HepG2 (cell line): Measurements from ENCODE around the gene APOL2. TPM values are rescaled to one million over a fixed set of nuclear protein-coding genes. Genes with fewer than 3 reads are reported as not detected.
A peak's percentile ranks its signal among the peaks of the same experiment; 100 is the strongest.
"Not testable (repeated sequence)": the region's sequence is repeated elsewhere in the genome, so short reads cannot be mapped to it uniquely, and the experiment has no call there.

Source experiments
- AHDC1 ChIP-seq: sonication (generic); formaldehyde crosslinking; IDR thresholded peaks from 2 replicates; pipeline ENCODE4 v1.5.1; 2020; ENCODE audit warnings: mild to moderate bottlenecking, missing genetic modification reagents, borderline replicate concordance
- BRD4 ChIP-seq: sonication (generic); formaldehyde crosslinking; IDR thresholded peaks from 2 replicates; pipeline ENCODE4 v1.4.0; 2020; ENCODE audit warnings: missing genetic modification reagents
- HDAC1 ChIP-seq: sonication (generic); formaldehyde crosslinking; IDR thresholded peaks from 2 replicates; pipeline ENCODE4 v1.5.1; 2020; ENCODE audit warnings: mild to moderate bottlenecking, missing genetic modification reagents
- HOXA3 ChIP-seq: sonication (generic); formaldehyde crosslinking; IDR thresholded peaks from 2 replicates; pipeline ENCODE4 v1.5.0; 2020; ENCODE audit warnings: missing genetic modification reagents
- IRF2 ChIP-seq: IDR thresholded peaks from 2 replicates; pipeline ENCODE4 v1.6.1; 2018; ENCODE audit warnings: missing genetic modification reagents, missing compliant biosample characterization
- RXRA ChIP-seq: sonication (generic); formaldehyde crosslinking; IDR thresholded peaks from 2 replicates; pipeline ENCODE4 v1.5.1; 2020; ENCODE audit warnings: missing genetic modification reagents
- SNAPC2 ChIP-seq: sonication (generic); formaldehyde crosslinking; IDR thresholded peaks from 2 replicates; pipeline ENCODE4 v1.8.1; 2022; ENCODE audit warnings: mild to moderate bottlenecking, missing genetic modification reagents
- SOX6 ChIP-seq, 2 experiments: fragments of 450-650 bp in 1 of 2; sonication (generic) in 1 of 2; formaldehyde crosslinking in 1 of 2; IDR thresholded peaks; 2 replicates each; pipeline versions ENCODE4 v1.4.0 to v1.6.1; 2017 to 2020; ENCODE audit warnings: antibody characterized with exemption in 1 of 2, mild to moderate bottlenecking in 1 of 2, missing genetic modification reagents in 1 of 2
- TEAD3 ChIP-seq: optimal IDR thresholded peaks from 2 replicates; pipeline ENCODE3; 2016; ENCODE audit warnings: borderline replicate concordance
- ZBTB38 ChIP-seq: sonication (generic); formaldehyde crosslinking; IDR thresholded peaks from 2 replicates; pipeline ENCODE4 v1.5.1; 2020; ENCODE audit warnings: mild to moderate bottlenecking, missing genetic modification reagents
- ZBTB7A ChIP-seq: sonication (generic); formaldehyde crosslinking; IDR thresholded peaks from 2 replicates; pipeline ENCODE4 v1.8.0; 2022; ENCODE audit warnings: mild to moderate bottlenecking, missing genetic modification reagents
- ZNF296 ChIP-seq: sonication (generic); formaldehyde crosslinking; conservative IDR thresholded peaks from 2 replicates; pipeline ENCODE4 v1.5.0; 2020; ENCODE audit warnings: mild to moderate bottlenecking, missing genetic modification reagents
- ZNF335 ChIP-seq: sonication (generic); formaldehyde crosslinking; IDR thresholded peaks from 2 replicates; pipeline ENCODE4 v1.4.0; 2020; ENCODE audit warnings: missing genetic modification reagents
- ZNF646 ChIP-seq: sonication (generic); formaldehyde crosslinking; IDR thresholded peaks from 2 replicates; pipeline ENCODE4 v1.9.0; 2021; ENCODE audit warnings: mild to moderate bottlenecking, missing genetic modification reagents
- ZSCAN29 ChIP-seq: sonication (generic); formaldehyde crosslinking; conservative IDR thresholded peaks from 2 replicates; pipeline ENCODE4 v1.4.0; 2020; ENCODE audit warnings: mild to moderate bottlenecking, missing genetic modification reagents
- polyA plus RNA-seq, 8 experiments: library from polyadenylated mRNA; depleted of rRNA in 3 of 8; stranded (reverse) in 7 of 8; unstranded in 1 of 8; fragments of >200 nt; fragmentation: Illumina TruSeq in 4 of 8; extraction: Trizol in 4 of 8; gene quantifications; 2 replicates each; pipeline versions ENCODE4 v1.2.1 to v1.2.3, GENCODE V29; 2011 to 2016; ENCODE audit warnings: low read depth in 4 of 8, missing spikeins in 1 of 8, mixed read lengths in 1 of 8; ENCODE audit not compliant: insufficient read depth in 1 of 8
- total RNA-seq, 5 experiments: library from RNA; depleted of rRNA; stranded (reverse); fragments of >200 nt; fragmentation: Illumina TruSeq; extraction: Trizol; gene quantifications; 2 replicates each; pipeline ENCODE4 v1.2.3, GENCODE V29; 2016; ENCODE audit warnings: low read depth in 1 of 5
- TF ChIP-seq, protein P1 (sequence below): sonication (generic); formaldehyde crosslinking; IDR thresholded peaks from 2 replicates; pipeline ENCODE4 v1.4.0; 2020; ENCODE audit warnings: missing genetic modification reagents

APOL2 gene
- total and polyA plus RNA-seq, 2 of the 13 experiments (the other 11 are each of a cell fraction or from before 2014, with no cell fraction given), result 28.7 to 51.2 TPM

DNA sequence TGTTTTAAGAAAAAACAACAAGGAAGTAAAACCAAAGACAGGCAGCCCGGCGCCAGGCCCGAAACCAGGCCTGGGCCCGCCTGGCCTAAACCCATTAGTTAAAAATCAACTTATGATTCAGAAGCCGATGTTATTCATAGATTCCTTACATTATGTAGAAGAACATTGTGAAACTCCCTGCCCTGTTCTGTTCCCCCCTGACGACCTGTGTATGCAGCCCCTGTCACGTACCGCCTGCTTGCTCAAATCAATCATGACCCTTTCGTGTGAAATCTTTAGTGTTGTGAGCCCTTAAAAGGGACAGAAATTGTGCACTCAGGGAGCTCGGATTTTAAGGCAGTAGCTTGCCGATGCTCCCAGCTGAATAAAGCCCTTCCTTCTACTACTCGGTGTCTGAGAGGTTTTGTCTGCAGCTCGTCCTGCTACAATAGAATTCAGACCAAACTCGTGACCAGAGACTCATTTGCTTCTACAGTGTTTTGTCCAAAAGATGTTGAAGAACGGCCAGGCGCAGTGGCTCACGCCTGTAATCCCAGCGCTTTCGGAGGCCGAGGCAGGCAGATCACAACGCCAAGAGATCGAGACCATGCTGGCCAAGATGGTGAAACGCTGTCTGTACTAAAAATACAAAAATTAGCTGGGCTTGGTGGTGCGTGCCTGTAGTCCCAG is 11.1 kb upstream of the APOL2 start (continued):
- TF ChIP-seq ZNF646 (peak; percentile 44; the same call in 1 of the 2 replicates), BRD4 (peak; percentile 77; the same call in 1 of the 2 replicates), RXRA (CRISPR knock-in tag) (peak; percentile 73; the same call in 1 of the 2 replicates), IRF2 (CRISPR knock-in tag) (peak; percentile 68; the same call in 1 of the 2 replicates), ZNF296 (CRISPR knock-in tag) (0 out of 2 replicates have a peak, but pooled peaks have one; percentile 43), SNAPC2 (CRISPR knock-in tag) (0 out of 2 replicates have a peak, but pooled peaks have one; percentile 29), TEAD3 (CRISPR knock-in tag) (peak; percentile 63), ZBTB7A (CRISPR knock-in tag) (peak; percentile 50; the same call in 1 of the 2 replicates), ZBTB38 (peak; percentile 92), ZSCAN29 (CRISPR knock-in tag) (peak; percentile 50; the same call in 1 of the 2 replicates), HOXA3 (peak; percentile 63; the same call in 1 of the 2 replicates), HDAC1 (CRISPR knock-in tag) (peak; percentile 70), SOX6 (CRISPR knock-in tag; IDR thresholded peaks at IDR 0.05) (peak; percentile 64), ZNF335 (peak; percentile 63; the same call in 1 of the 2 replicates), AHDC1 (CRISPR knock-in tag) (peak; percentile 77; the same call in 1 of the 2 replicates)
- TF ChIP-seq SOX6 (IDR thresholded peaks at IDR 0.05), result not testable (repeated sequence)
- TF ChIP-seq, protein P1, sequence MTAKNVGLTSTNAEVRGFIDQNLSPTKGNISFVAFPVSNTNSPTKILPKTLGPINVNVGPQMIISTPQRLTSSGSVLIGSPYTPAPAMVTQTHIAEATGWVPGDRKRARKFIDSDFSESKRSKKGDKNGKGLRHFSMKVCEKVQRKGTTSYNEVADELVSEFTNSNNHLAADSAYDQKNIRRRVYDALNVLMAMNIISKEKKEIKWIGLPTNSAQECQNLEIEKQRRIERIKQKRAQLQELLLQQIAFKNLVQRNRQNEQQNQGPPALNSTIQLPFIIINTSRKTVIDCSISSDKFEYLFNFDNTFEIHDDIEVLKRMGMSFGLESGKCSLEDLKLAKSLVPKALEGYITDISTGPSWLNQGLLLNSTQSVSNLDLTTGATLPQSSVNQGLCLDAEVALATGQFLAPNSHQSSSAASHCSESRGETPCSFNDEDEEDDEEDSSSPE (CRISPR knock-in tag), result 0 out of 2 replicates have a peak, but pooled peaks have one; percentile 21
